RWPE2 (cell line): ENCODE data around the gene JPH2.

Source experiments
- ATAC-seq: fragments of 200-7000 bp; cut with Tn5 transposase; 3 replicates; pipeline ENCODE4 v1.9.1; 2021; ENCODE audit warnings: low read depth
- DNase-seq: peaks from one replicate; pipeline ENCODE4 v3.0.0-alpha.2; 2020; ENCODE audit warnings: low spot score
- H3K27ac ChIP-seq: fragments of 450-650 bp; 2 replicates; pipeline ENCODE4 v1.5.1; 2017; ENCODE audit warnings: mild to moderate bottlenecking; ENCODE audit not compliant: poor library complexity, severe bottlenecking
- H3K27me3 ChIP-seq: fragments of 250-450 bp; sonication (Bioruptor Pico); 2 replicates; pipeline ENCODE4 v1.5.1; 2021; ENCODE audit warnings: mild to moderate bottlenecking, moderate library complexity; ENCODE audit not compliant: insufficient read depth, poor library complexity, severe bottlenecking
- H3K36me3 ChIP-seq: fragments of 250-450 bp; sonication (Bioruptor Pico); 2 replicates; pipeline ENCODE4 v1.5.1; 2020; ENCODE audit warnings: low read depth, mild to moderate bottlenecking, moderate library complexity
- H3K4me1 ChIP-seq: fragments of 250-450 bp; sonication (Bioruptor Pico); 2 replicates; pipeline ENCODE4 v1.5.1; 2021; ENCODE audit warnings: mild to moderate bottlenecking, moderate library complexity; ENCODE audit not compliant: insufficient read depth, poor library complexity, severe bottlenecking
- H3K4me3 ChIP-seq: fragments of 250-450 bp; sonication (Bioruptor Pico); 2 replicates; pipeline ENCODE4 v1.5.1; 2021; ENCODE audit warnings: mild to moderate bottlenecking, moderate library complexity; ENCODE audit not compliant: severe bottlenecking
- H3K9me3 ChIP-seq: fragments of 250-450 bp; sonication (Bioruptor Pico); 2 replicates; pipeline ENCODE4 v1.5.1; 2021; ENCODE audit warnings: mild to moderate bottlenecking, moderate library complexity; ENCODE audit not compliant: severe bottlenecking
- TF ChIP-seq, protein P1 (sequence below): fragments of 450-650 bp; IDR thresholded peaks from one replicate; pipeline ENCODE4 v1.5.1; 2017; ENCODE audit warnings: mild to moderate bottlenecking, moderate library complexity; ENCODE audit not compliant: poor library complexity, severe bottlenecking

The JPH2 gene

GRCh38 chr20:44188752-44189151 is 1.8 kb upstream of the JPH2 start:
- Histone ChIP-seq H3K36me3 (0 out of 2 replicates have a peak, but pooled peaks cover 4% of the 10 kb centered on the region), H3K4me3 (no peak overlapping the region), H3K27ac (peak overlapping the region; percentile 96), H3K27me3 (no peaks in the 10 kb centered on the region), H3K9me3 (no peaks in the 10 kb centered on the region), H3K4me1 (peaks cover 24% of the 10 kb centered on the region)
- no peak for DNase-seq
- TF ChIP-seq, protein P1, sequence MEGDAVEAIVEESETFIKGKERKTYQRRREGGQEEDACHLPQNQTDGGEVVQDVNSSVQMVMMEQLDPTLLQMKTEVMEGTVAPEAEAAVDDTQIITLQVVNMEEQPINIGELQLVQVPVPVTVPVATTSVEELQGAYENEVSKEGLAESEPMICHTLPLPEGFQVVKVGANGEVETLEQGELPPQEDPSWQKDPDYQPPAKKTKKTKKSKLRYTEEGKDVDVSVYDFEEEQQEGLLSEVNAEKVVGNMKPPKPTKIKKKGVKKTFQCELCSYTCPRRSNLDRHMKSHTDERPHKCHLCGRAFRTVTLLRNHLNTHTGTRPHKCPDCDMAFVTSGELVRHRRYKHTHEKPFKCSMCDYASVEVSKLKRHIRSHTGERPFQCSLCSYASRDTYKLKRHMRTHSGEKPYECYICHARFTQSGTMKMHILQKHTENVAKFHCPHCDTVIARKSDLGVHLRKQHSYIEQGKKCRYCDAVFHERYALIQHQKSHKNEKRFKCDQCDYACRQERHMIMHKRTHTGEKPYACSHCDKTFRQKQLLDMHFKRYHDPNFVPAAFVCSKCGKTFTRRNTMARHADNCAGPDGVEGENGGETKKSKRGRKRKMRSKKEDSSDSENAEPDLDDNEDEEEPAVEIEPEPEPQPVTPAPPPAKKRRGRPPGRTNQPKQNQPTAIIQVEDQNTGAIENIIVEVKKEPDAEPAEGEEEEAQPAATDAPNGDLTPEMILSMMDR, result no peak
- peak; percentile 51 for ATAC-seq

- Histone ChIP-seq H3K4me3 (peak overlapping the region; percentile 33), H3K4me1 (peaks cover 24% of the 10 kb centered on the region), H3K9me3 (no peaks in the 10 kb centered on the region), H3K36me3 (0 out of 2 replicates have a peak, but pooled peaks cover 4% of the 10 kb centered on the region), H3K27me3 (no peaks in the 10 kb centered on the region), H3K27ac (peak overlapping the region; percentile 96)
- peak; percentile 44 for ATAC-seq
- DNase-seq, result no peak
- TF ChIP-seq, protein P1, result peak; percentile 2
Measured at GRCh38 chr20:44187772-44188709, 1.1 kb upstream of the JPH2 start.

- TF ChIP-seq, protein P1, result no peak
- Histone ChIP-seq H3K27me3 (no peaks in the 10 kb centered on the region), H3K4me3 (peak overlapping the region; percentile 33), H3K36me3 (0 out of 2 replicates have a peak, but pooled peaks cover 4% of the 10 kb centered on the region), H3K9me3 (no peaks in the 10 kb centered on the region), H3K27ac (peak overlapping the region; percentile 96), H3K4me1 (peaks cover 24% of the 10 kb centered on the region)
- ATAC-seq (no peak), DNase-seq (no peak)
Measured at GRCh38 chr20:44186674-44187053, 324 bp downstream of the JPH2 start.

DNA sequence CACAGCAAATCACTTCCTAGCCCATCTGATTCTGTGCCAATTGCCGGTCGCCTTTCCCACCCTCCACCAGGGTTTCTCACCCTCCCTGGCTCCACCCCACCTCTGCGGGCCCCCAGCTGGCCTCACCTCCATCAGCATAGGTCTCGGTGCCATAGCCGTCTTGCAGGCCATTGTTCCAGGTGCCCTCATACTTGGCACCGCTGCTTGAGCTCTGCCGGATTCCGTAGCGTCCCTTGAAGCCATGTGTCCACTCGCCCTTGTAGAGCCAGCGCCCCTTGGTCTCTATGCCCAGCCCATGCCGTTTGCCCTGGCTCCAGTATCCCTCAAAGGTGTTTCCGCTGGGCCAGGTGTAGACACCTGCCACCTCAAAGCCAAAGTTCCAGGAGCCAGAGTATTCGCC is 787 bp downstream of the JPH2 start:
- no peaks in the 10 kb centered on the region for H3K9me3 ChIP-seq
- H3K27me3 ChIP-seq, result no peaks in the 10 kb centered on the region
- ATAC-seq (no peak), DNase-seq (no peak)
- H3K36me3 ChIP-seq, result 0 out of 2 replicates have a peak, but pooled peaks cover 4% of the 10 kb centered on the region
- TF ChIP-seq, protein P1, result no peak
- H3K4me3 ChIP-seq, result peak overlapping the region; percentile 33
- peak overlapping the region; percentile 96 for H3K27ac ChIP-seq
- H3K4me1 ChIP-seq, result peaks cover 24% of the 10 kb centered on the region

- H3K27ac ChIP-seq, result no peak overlapping the region
- no peaks in the 10 kb centered on the region for H3K27me3 ChIP-seq
- peaks cover 24% of the 10 kb centered on the region for H3K4me1 ChIP-seq
- no peak for ATAC-seq
- no peaks in the 10 kb centered on the region for H3K9me3 ChIP-seq
- H3K36me3 ChIP-seq, result 0 out of 2 replicates have a peak, but pooled peaks cover 4% of the 10 kb centered on the region
- H3K4me3 ChIP-seq, result no peak overlapping the region
- DNase-seq, result no peak
- TF ChIP-seq, protein P1, result no peak
Measured at GRCh38 chr20:44185574-44185973, 1.4 kb downstream of the JPH2 start.
